Endothelial cell of umbilical vein (primary cell): ENCODE data around the gene CENPP. TPM values are rescaled to one million over a fixed set of nuclear protein-coding genes. Genes with fewer than 3 reads are reported as not detected.

Source experiments
- BruUV-seq: library from RNA; stranded (reverse); fragments of 400-500 nt; replicated peaks from 2 replicates; lab custom pipeline; 2021; lab: Mats Ljungman, UMichigan
- CTCF ChIA-PET: fragments of 300-600, 350-600 bp; sonication (Branson Sonifier 250); formaldehyde crosslinking; loops from one replicate; lab custom pipeline; 2021; ENCODE audit warnings: antibody characterized with exemption, inconsistent platforms; lab: Charles Lee
- POLR2A ChIA-PET: fragments of 300-600, 350-600 bp; sonication (Branson Sonifier 250); formaldehyde crosslinking; loops from one replicate; lab custom pipeline; 2021; ENCODE audit warnings: antibody characterized with exemption, inconsistent platforms; lab: Charles Lee
- DNase-seq: peaks from one replicate; pipeline ENCODE4 v3.0.0-alpha.2; 2011; ENCODE audit warnings: low read depth, low spot score
- FAIRE-seq: peaks from 2 replicates; lab custom pipeline; 2011; peaks lifted over from hg19 to GRCh38; lab: Jason Lieb, UNC
- H2AFZ ChIP-seq: 2 replicates; pipeline ENCODE4 v1.6.0; 2012; ENCODE audit warnings: low read depth, low read length, control low read depth, inconsistent platforms
- H3K27ac ChIP-seq: 2 replicates; pipeline ENCODE4 v1.5.1; 2011; ENCODE audit warnings: low read depth, mild to moderate bottlenecking, control low read depth, low read length, moderate library complexity; ENCODE audit not compliant: insufficient read depth
- H3K27me3 ChIP-seq, 2 experiments: 2 replicates each; pipeline versions ENCODE4 v1.6.0 to v1.6.1; 2011; ENCODE audit warnings: low read length in 2 of 2, mixed read lengths in 1 of 2; ENCODE audit not compliant: control insufficient read depth in 2 of 2, insufficient read depth in 2 of 2
- H3K36me3 ChIP-seq, 2 experiments: 2 replicates in 1 of 2; 3 replicates in 1 of 2; pipeline ENCODE4 v1.5.1; 2011; ENCODE audit warnings: low read length in 2 of 2, mild to moderate bottlenecking in 1 of 2, moderate library complexity in 1 of 2; ENCODE audit not compliant: control insufficient read depth in 2 of 2, insufficient read depth in 2 of 2; ENCODE audit errors: extremely low read depth in 1 of 2
- H3K4me1 ChIP-seq: 3 replicates; pipeline ENCODE4 v1.5.1; 2011; ENCODE audit warnings: mild to moderate bottlenecking, low read length; ENCODE audit not compliant: control insufficient read depth, insufficient read depth; ENCODE audit errors: extremely low read depth
- H3K4me2 ChIP-seq: 2 replicates; pipeline ENCODE4 v1.6.1; 2011; ENCODE audit warnings: low read length, control low read depth, mixed read lengths; ENCODE audit not compliant: insufficient read depth
- H3K4me3 ChIP-seq, 3 experiments: fragments of 200-600 bp in 1 of 3; sonication (generic), shearing (Covaris generic) in 1 of 3; replicated peaks in 1 of 3; 2 replicates each; pipeline ENCODE4 v1.5.1; 2011 to 2016; ENCODE audit warnings: control low read depth in 3 of 3, low read length in 3 of 3, mild to moderate bottlenecking in 2 of 3, inconsistent platforms in 1 of 3, low read depth in 1 of 3, moderate library complexity in 1 of 3; ENCODE audit not compliant: insufficient read depth in 1 of 3
- H3K79me2 ChIP-seq: 2 replicates; pipeline ENCODE4 v1.6.0; 2012; ENCODE audit warnings: low read length, inconsistent platforms; ENCODE audit not compliant: control insufficient read depth, insufficient read depth
- H3K9ac ChIP-seq: replicated peaks from 2 replicates; pipeline ENCODE3; 2011; ENCODE audit warnings: low read length, control low read depth; ENCODE audit not compliant: insufficient read depth; ENCODE audit errors: extremely low read depth
- H3K9me1 ChIP-seq: replicated peaks from 3 replicates; pipeline ENCODE4 v1.6.0; 2011; ENCODE audit warnings: mild to moderate bottlenecking, low read length; ENCODE audit not compliant: control insufficient read depth, insufficient read depth; ENCODE audit errors: extremely low read depth
- H3K9me3 ChIP-seq: replicated peaks from 2 replicates; pipeline ENCODE4 v1.5.1; 2012; ENCODE audit warnings: low read length, inconsistent platforms; ENCODE audit not compliant: control insufficient read depth, insufficient read depth
- H4K20me1 ChIP-seq: replicated peaks from 2 replicates; pipeline ENCODE3; 2011; ENCODE audit warnings: mild to moderate bottlenecking, low read length; ENCODE audit not compliant: control insufficient read depth, insufficient read depth; ENCODE audit errors: extremely low read depth
- EZH2 ChIP-seq: IDR thresholded peaks from 2 replicates; pipeline ENCODE4 v1.6.1; 2012; ENCODE audit warnings: borderline replicate concordance, low read depth, mild to moderate bottlenecking, moderate library complexity, low read length, inconsistent platforms; ENCODE audit not compliant: severe bottlenecking
- FOS ChIP-seq: IDR thresholded peaks from 2 replicates; pipeline ENCODE4 v1.6.1; 2011; ENCODE audit warnings: mild to moderate bottlenecking, low read length, moderate library complexity, borderline replicate concordance; ENCODE audit not compliant: insufficient read depth
- GATA2 ChIP-seq: IDR thresholded peaks from 2 replicates; pipeline ENCODE4 v1.7.0; 2011; ENCODE audit warnings: low read depth, mild to moderate bottlenecking, moderate library complexity, mixed read lengths, low read length; ENCODE audit not compliant: insufficient read length, insufficient read depth
- JUN ChIP-seq: IDR thresholded peaks from 2 replicates; pipeline ENCODE4 v1.6.1; 2011; ENCODE audit warnings: borderline replicate concordance, low read depth; ENCODE audit not compliant: insufficient read length, insufficient read depth
- MYC ChIP-seq: IDR thresholded peaks from one replicate; pipeline ENCODE4 v1.6.1; 2011; ENCODE audit warnings: mild to moderate bottlenecking, low read depth, low read length
- POLR2A ChIP-seq: IDR thresholded peaks from 2 replicates; pipeline ENCODE4 v1.6.1; 2012; ENCODE audit warnings: low read depth, mild to moderate bottlenecking, control low read depth, low read length
- POLR2AphosphoS5 ChIP-seq: IDR thresholded peaks from 2 replicates; pipeline ENCODE4 v1.6.1; 2012; ENCODE audit warnings: low read depth, mild to moderate bottlenecking, control low read depth, low read length, moderate library complexity; ENCODE audit not compliant: insufficient read depth
- dilution Hi-C: fragments of 300-500 bp; cut with MboI; formaldehyde crosslinking; loops from one replicate; pipeline ENCODE4 v1.15.0; 2019; ENCODE audit warnings: low sequenced_read_pairs; ENCODE audit not compliant: extremely low pct_ligation_motif_present
- intact Hi-C: fragments of 100-400 bp; cut with micrococcal nuclease; formaldehyde crosslinking; loops from one replicate; pipeline ENCODE4 v1.10.0; 2022
- polyA plus RNA-seq, 4 experiments: library from polyadenylated mRNA; depleted of rRNA in 3 of 4; stranded (reverse) in 3 of 4; unstranded in 1 of 4; fragments of >200 nt; gene quantifications; 2 replicates each; pipeline versions ENCODE4 v1.2.1 to v1.2.3, GENCODE V29; 2011 to 2012; ENCODE audit warnings: missing spikeins in 1 of 4
- total RNA-seq: library from RNA; stranded (reverse); gene quantifications from 2 replicates; pipeline ENCODE4 v1.2.3, GENCODE V29; 2021
- TF ChIP-seq, protein P1 (sequence below), 2 donors: IDR thresholded peaks; 1 replicate in 1 of 2; 2 replicates in 1 of 2; pipeline ENCODE4 v1.5.1; 2011; ENCODE audit warnings: low read length in 2 of 2, mild to moderate bottlenecking in 2 of 2, moderate library complexity in 2 of 2, control low read depth in 1 of 2, inconsistent platforms in 1 of 2, low read depth in 1 of 2; ENCODE audit not compliant: insufficient read depth in 1 of 2; ENCODE audit errors: extremely low read depth in 1 of 2
- TF ChIP-seq, protein P2 (sequence below): IDR thresholded peaks from 2 replicates; pipeline ENCODE4 v1.6.1; 2011; ENCODE audit not compliant: insufficient read depth, insufficient read length

The CENPP gene
- total and polyA plus RNA-seq, 2 donors (not counting 3 experiments of a cell fraction or from before 2014, with no cell fraction given) = 1.2 to 12.0 TPM

DNA sequence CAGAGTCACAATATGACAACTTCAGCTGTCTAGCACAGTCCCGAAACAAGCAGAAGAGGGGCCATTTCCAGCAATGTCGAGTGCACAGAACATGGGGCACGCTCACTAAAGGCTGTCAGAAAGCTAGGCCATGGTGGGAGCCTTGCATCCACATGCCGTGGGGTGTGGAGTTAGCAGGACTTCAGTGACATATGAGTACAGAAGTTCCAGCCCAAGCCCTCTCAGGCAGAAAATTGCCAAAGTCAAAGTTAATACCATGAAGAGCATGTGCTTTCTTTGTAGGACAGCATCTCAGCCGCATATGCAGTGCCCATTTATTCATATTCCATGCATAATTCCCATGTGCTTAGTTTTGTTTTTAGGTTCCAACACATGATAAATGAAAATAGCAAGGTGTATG, 183.3 kb downstream of the CENPP start:
- no peaks in the 10 kb centered on the region for H4K20me1 ChIP-seq
- ChIA-PET CTCF (no interaction called here), POLR2A (no interaction called here)
- FAIRE-seq = no peak
- no peak overlapping the region for H3K4me2 ChIP-seq
- no peaks in the 10 kb centered on the region for H3K9me1 ChIP-seq
- H3K9me3 ChIP-seq = no peaks in the 10 kb centered on the region
- no peaks in the 10 kb centered on the region for H3K27me3 ChIP-seq
- H2AFZ ChIP-seq = no peak overlapping the region
- no peaks in the 10 kb centered on the region for H3K79me2 ChIP-seq
- intact Hi-C loops (no loop called here), dilution Hi-C loops (no loop called here)
- no peak overlapping the region for H3K4me3 ChIP-seq
- TF ChIP-seq MYC (no peak), GATA2 (no peak), JUN (no peak), POLR2A (no peak), EZH2 (no peak), FOS (no peak), POLR2AphosphoS5 (no peak)
- TF ChIP-seq, protein P1, sequence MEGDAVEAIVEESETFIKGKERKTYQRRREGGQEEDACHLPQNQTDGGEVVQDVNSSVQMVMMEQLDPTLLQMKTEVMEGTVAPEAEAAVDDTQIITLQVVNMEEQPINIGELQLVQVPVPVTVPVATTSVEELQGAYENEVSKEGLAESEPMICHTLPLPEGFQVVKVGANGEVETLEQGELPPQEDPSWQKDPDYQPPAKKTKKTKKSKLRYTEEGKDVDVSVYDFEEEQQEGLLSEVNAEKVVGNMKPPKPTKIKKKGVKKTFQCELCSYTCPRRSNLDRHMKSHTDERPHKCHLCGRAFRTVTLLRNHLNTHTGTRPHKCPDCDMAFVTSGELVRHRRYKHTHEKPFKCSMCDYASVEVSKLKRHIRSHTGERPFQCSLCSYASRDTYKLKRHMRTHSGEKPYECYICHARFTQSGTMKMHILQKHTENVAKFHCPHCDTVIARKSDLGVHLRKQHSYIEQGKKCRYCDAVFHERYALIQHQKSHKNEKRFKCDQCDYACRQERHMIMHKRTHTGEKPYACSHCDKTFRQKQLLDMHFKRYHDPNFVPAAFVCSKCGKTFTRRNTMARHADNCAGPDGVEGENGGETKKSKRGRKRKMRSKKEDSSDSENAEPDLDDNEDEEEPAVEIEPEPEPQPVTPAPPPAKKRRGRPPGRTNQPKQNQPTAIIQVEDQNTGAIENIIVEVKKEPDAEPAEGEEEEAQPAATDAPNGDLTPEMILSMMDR (IDR thresholded peaks at IDR 0.05; ENCODE audit: extremely low read depth in 1 of 2, insufficient read depth in 1 of 2, low read depth in 1 of 2, low read length in 2 of 2) = no peak
- TF ChIP-seq, protein P2, sequence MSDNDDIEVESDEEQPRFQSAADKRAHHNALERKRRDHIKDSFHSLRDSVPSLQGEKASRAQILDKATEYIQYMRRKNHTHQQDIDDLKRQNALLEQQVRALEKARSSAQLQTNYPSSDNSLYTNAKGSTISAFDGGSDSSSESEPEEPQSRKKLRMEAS = no peak
- no TSS peak for BruUV-seq
- no peak overlapping the region for H3K27ac ChIP-seq
- DNase-seq = no peak
- no peaks in the 10 kb centered on the region for H3K36me3 ChIP-seq
- no peaks in the 10 kb centered on the region for H3K4me1 ChIP-seq
- H3K9ac ChIP-seq = no peak overlapping the region
